Left lung (tissue), 10 donors: Measurements from ENCODE around the gene OS9. TPM values are rescaled to one million over a fixed set of nuclear protein-coding genes. Genes with fewer than 3 reads are reported as not detected.

Source experiments
- ATAC-seq: fragments of 200-7000 bp; cut with Tn5 transposase; one replicate; pipeline ENCODE4 v1.9.1; 2020; ENCODE audit warnings: moderate library complexity
- DNase-seq, 4 donors: peaks; one replicate each; pipeline ENCODE4 v3.0.0-alpha.2; 2013 to 2020
- H3K27ac ChIP-seq, 2 donors: fragments of 200-600 bp; sonication (generic) in 1 of 2; one replicate each; pipeline versions ENCODE4 v1.5.0 to v1.8.0; 2020 to 2021
- H3K27me3 ChIP-seq, 2 donors: fragments of 200-600 bp; sonication (generic) in 1 of 2; one replicate each; pipeline versions ENCODE4 v1.5.0 to v1.8.0; 2020 to 2021
- H3K36me3 ChIP-seq, 2 donors: fragments of 200-600 bp; sonication (generic) in 1 of 2; one replicate each; pipeline versions ENCODE4 v1.5.0 to v1.8.0; 2020 to 2021
- H3K4me1 ChIP-seq, 2 donors: fragments of 200-600 bp; one replicate each; pipeline ENCODE4 v1.8.0; 2021
- H3K4me3 ChIP-seq, 2 donors: fragments of 200-600 bp; sonication (generic) in 1 of 2; one replicate each; pipeline versions ENCODE4 v1.5.0 to v1.8.0; 2020 to 2021; ENCODE audit warnings: mild to moderate bottlenecking in 1 of 2
- H3K9me3 ChIP-seq, 2 donors: fragments of 200-600 bp; sonication (generic) in 1 of 2; one replicate each; pipeline versions ENCODE4 v1.5.0 to v1.8.0; 2020 to 2021
- CTCF ChIP-seq, 2 donors: fragments of 200-600 bp; sonication (generic) in 1 of 2; IDR thresholded peaks; one replicate each; pipeline versions ENCODE4 v1.5.0 to v1.8.0; 2021; ENCODE audit warnings: antibody characterized with exemption in 2 of 2
- intact Hi-C, 2 donors: fragments of 100-400 bp; cut with DNase I; formaldehyde crosslinking; loops; one replicate each; pipeline versions ENCODE4 v1.11.2 to v1.14.2; 2022
- polyA plus RNA-seq, 6 donors: library from polyadenylated mRNA; unstranded; fragments of 120-200 nt; gene quantifications; one replicate each; pipeline ENCODE4 v1.2.1, GENCODE V29; 2013; ENCODE audit not compliant: insufficient read length in 6 of 6
- total RNA-seq, 2 donors: library from RNA; stranded (reverse); fragmentation: NEBNext Ultra II Directional; extraction: Animal tissue kit (Norgen Biotek cat#: 25700); gene quantifications; one replicate each; pipeline ENCODE4 v1.2.1, GENCODE V29; 2021
- donor health status: DM: no; HTN: yes; CAD: no.
- donor health status: DM: no; HTN: no; CAD: no.

Gene OS9
- total and polyA plus RNA-seq, 8 donors = 200 to 321 (median 225) TPM

GRCh38 chr12:57759360-57759980, 65.5 kb downstream of the OS9 start:
- H3K4me1 ChIP-seq = peaks cover under 1 to 20% of the 10 kb centered on the region in 2 donors
- no peak for ATAC-seq
- no peak overlapping the region for H3K27ac ChIP-seq
- H3K36me3 ChIP-seq = peaks cover 0 to 20% of the 10 kb centered on the region in 2 donors
- intact Hi-C loops = no loop called here
- no peak for DNase-seq
- peak in 1 of 2 donors; percentile 26 for TF ChIP-seq CTCF (IDR thresholded peaks at IDR 0.05)
- no peaks in the 10 kb centered on the region for H3K9me3 ChIP-seq
- peaks cover 5 to 28% of the 10 kb centered on the region in 2 donors for H3K27me3 ChIP-seq
- H3K4me3 ChIP-seq = no peak overlapping the region

- Histone ChIP-seq H3K4me1 (peaks cover 6 to 26% of the 10 kb centered on the region in 2 donors), H3K9me3 (no peaks in the 10 kb centered on the region), H3K27ac (no peak overlapping the region), H3K4me3 (no peak overlapping the region), H3K27me3 (peaks cover 15 to 31% of the 10 kb centered on the region in 2 donors), H3K36me3 (peaks cover 0 to 20% of the 10 kb centered on the region in 2 donors)
- intact Hi-C loops = no loop called here
- TF ChIP-seq CTCF (IDR thresholded peaks at IDR 0.05) = no peak
- no peak for ATAC-seq
- DNase-seq = no peak
These were observed 66.5 kb downstream of the OS9 start for GRCh38 chr12:57760347-57760982.

GRCh38 chr12:57761391-57761998, 67.6 kb downstream of the OS9 start:
- Histone ChIP-seq H3K27me3 (peaks cover 24 to 41% of the 10 kb centered on the region in 2 donors), H3K9me3 (no peaks in the 10 kb centered on the region), H3K27ac (no peak overlapping the region), H3K4me3 (no peak overlapping the region), H3K4me1 (peaks cover 15 to 28% of the 10 kb centered on the region in 2 donors), H3K36me3 (peaks cover 0 to 20% of the 10 kb centered on the region in 2 donors)
- no peak for ATAC-seq
- intact Hi-C loops = no loop called here
- DNase-seq = no peak
- no peak for TF ChIP-seq CTCF (IDR thresholded peaks at IDR 0.05)

GRCh38 chr12:57762463-57762862, 68.5 kb downstream of the OS9 start:
- H3K9me3 ChIP-seq = no peaks in the 10 kb centered on the region
- intact Hi-C loops = no loop called here
- H3K4me1 ChIP-seq = peaks cover 23 to 32% of the 10 kb centered on the region in 2 donors
- peaks cover 0 to 20% of the 10 kb centered on the region in 2 donors for H3K36me3 ChIP-seq
- H3K27ac ChIP-seq = no peak overlapping the region
- DNase-seq (no peak), ATAC-seq (no peak)
- TF ChIP-seq CTCF (IDR thresholded peaks at IDR 0.05) = no peak
- no peak overlapping the region for H3K4me3 ChIP-seq
- peaks cover 24 to 51% of the 10 kb centered on the region in 2 donors for H3K27me3 ChIP-seq
